Activated naive CD4-positive, alpha-beta T cell treated with anti-CD3 and anti-CD28 coated beads for 36 hours (primary cell): ENCODE results near the gene ADD2. TPM values are rescaled to one million over a fixed set of nuclear protein-coding genes. Genes with fewer than 3 reads are reported as not detected.

ENCODE experiments used
- CTCF ChIA-PET: fragments of 350-600 bp; sonication (Branson Sonifier 250); formaldehyde crosslinking; loops from one replicate; lab custom pipeline; 2021; ENCODE audit warnings: antibody characterized with exemption; lab: Charles Lee
- DNase-seq: peaks from one replicate; pipeline ENCODE4 v3.0.0-alpha.2; 2020
- H3K27ac Mint-ChIP-seq: one replicate; pipeline ENCODE4 v1.8.0; 2021; ENCODE audit warnings: mild to moderate bottlenecking, mixed read lengths
- H3K27me3 Mint-ChIP-seq: one replicate; pipeline ENCODE4 v1.8.0; 2021; ENCODE audit warnings: low read depth, mixed read lengths
- H3K36me3 Mint-ChIP-seq: one replicate; pipeline ENCODE4 v1.8.0; 2021; ENCODE audit warnings: low read depth, mixed read lengths
- H3K4me1 Mint-ChIP-seq: one replicate; pipeline ENCODE4 v1.8.0; 2021; ENCODE audit warnings: low read depth, mixed read lengths
- H3K4me3 Mint-ChIP-seq: one replicate; pipeline ENCODE4 v1.8.0; 2021; ENCODE audit warnings: mild to moderate bottlenecking, moderate library complexity, mixed read lengths
- H3K9me3 Mint-ChIP-seq: one replicate; pipeline ENCODE4 v1.8.0; 2021; ENCODE audit warnings: mixed read lengths
- intact Hi-C: fragments of 100-400 bp; cut with micrococcal nuclease; formaldehyde crosslinking; loops from one replicate; pipeline ENCODE4 v1.15.1; 2023
- total RNA-seq, 2 experiments: library from RNA; stranded (reverse); gene quantifications; one replicate each; pipeline ENCODE4 v1.2.3, GENCODE V29; 2021

ADD2 gene
- total RNA-seq, 2 experiments from 2014 or later = 42.9 to 46.2 TPM

- intact Hi-C loops = no loop called here
- CTCF ChIA-PET = interaction anchor here (0.6 to 1.0 kb wide), 2 partner anchors 11 to 475 kb away, joined by 3 read pairs; partner anchors contain the start of gene ADD2
- H3K4me3 Mint-ChIP-seq = no peak overlapping the region
- no peaks in the 10 kb centered on the region for H3K4me1 Mint-ChIP-seq
- H3K27me3 Mint-ChIP-seq = peaks cover 9% of the 10 kb centered on the region
- no peak for DNase-seq
- H3K36me3 Mint-ChIP-seq = no peaks in the 10 kb centered on the region
- H3K27ac Mint-ChIP-seq = no peak overlapping the region
- no peaks in the 10 kb centered on the region for H3K9me3 Mint-ChIP-seq
These were observed 11.5 kb upstream of the ADD2 start for GRCh38 chr2:70779491-70779890.

GRCh38 chr2:70778676-70779075 lies 10.7 kb upstream of the ADD2 start:
- Mint-ChIP-seq H3K9me3 (no peaks in the 10 kb centered on the region), H3K4me1 (no peaks in the 10 kb centered on the region), H3K27ac (no peak overlapping the region), H3K4me3 (no peak overlapping the region), H3K36me3 (no peaks in the 10 kb centered on the region), H3K27me3 (peaks cover 16% of the 10 kb centered on the region)
- intact Hi-C loops = no loop called here
- CTCF ChIA-PET = interaction anchor here (0.8 to 1.2 kb wide), 4 partner anchors 10 to 338 kb away, joined by 3 to 7 read pairs (median 4); partner anchors contain the start of gene ADD2
- no peak for DNase-seq

GRCh38 chr2:70777450-70777849 lies 9.4 kb upstream of the ADD2 start:
- H3K27me3 Mint-ChIP-seq = peaks cover 17% of the 10 kb centered on the region
- H3K36me3 Mint-ChIP-seq = no peaks in the 10 kb centered on the region
- DNase-seq = no peak
- H3K9me3 Mint-ChIP-seq = no peaks in the 10 kb centered on the region
- no peak overlapping the region for H3K4me3 Mint-ChIP-seq
- H3K27ac Mint-ChIP-seq = no peak overlapping the region
- intact Hi-C loops = no loop called here
- CTCF ChIA-PET = interaction anchor here (0.6 to 2.2 kb wide), 3 partner anchors 13 to 225 kb away, joined by 3 to 5 read pairs (median 3); partner anchors contain the start of gene FIGLA
- H3K4me1 Mint-ChIP-seq = no peaks in the 10 kb centered on the region

GRCh38 chr2:70776266-70776665 lies 8.3 kb upstream of the ADD2 start:
- peaks cover 17% of the 10 kb centered on the region for H3K27me3 Mint-ChIP-seq
- H3K36me3 Mint-ChIP-seq = no peaks in the 10 kb centered on the region
- CTCF ChIA-PET = interaction anchor here (0.6 to 2.2 kb wide), 4 partner anchors 8 to 472 kb away, joined by 3 to 5 read pairs (median 3); partner anchors contain the start of genes ADD2 and FIGLA

GRCh38 chr2:70775141-70775540 lies 7.1 kb upstream of the ADD2 start:
- Mint-ChIP-seq H3K9me3 (no peaks in the 10 kb centered on the region), H3K4me1 (no peaks in the 10 kb centered on the region), H3K27ac (no peak overlapping the region), H3K4me3 (no peak overlapping the region), H3K27me3 (peaks cover 17% of the 10 kb centered on the region), H3K36me3 (no peaks in the 10 kb centered on the region)
- no peak for DNase-seq
- intact Hi-C loops = no loop called here
- CTCF ChIA-PET = interaction anchor here (0.6 to 2.2 kb wide), 3 partner anchors 10 to 794 kb away, joined by 3 to 7 read pairs (median 5); no protein-coding TSS in a partner anchor

More at GRCh38 chr2:70776266-70776665, 8.3 kb upstream of the ADD2 start:
- no peak for DNase-seq
- Mint-ChIP-seq H3K9me3 (no peaks in the 10 kb centered on the region), H3K4me1 (no peaks in the 10 kb centered on the region), H3K27ac (no peak overlapping the region), H3K4me3 (no peak overlapping the region)
- intact Hi-C loops = no loop called here

GRCh38 chr2:70772486-70773155 lies 4.6 kb upstream of the ADD2 start:
- no peak for DNase-seq
- H3K27ac Mint-ChIP-seq = no peak overlapping the region
- CTCF ChIA-PET = no interaction called here
- peaks cover 4% of the 10 kb centered on the region for H3K4me1 Mint-ChIP-seq
- H3K27me3 Mint-ChIP-seq = peaks cover 24% of the 10 kb centered on the region
- intact Hi-C loops = no loop called here
- H3K4me3 Mint-ChIP-seq = no peak overlapping the region
- H3K9me3 Mint-ChIP-seq = no peaks in the 10 kb centered on the region
- H3K36me3 Mint-ChIP-seq = no peaks in the 10 kb centered on the region

- Mint-ChIP-seq H3K4me3 (no peak overlapping the region), H3K27ac (no peak overlapping the region), H3K9me3 (no peaks in the 10 kb centered on the region), H3K36me3 (no peaks in the 10 kb centered on the region), H3K4me1 (peaks cover 6% of the 10 kb centered on the region), H3K27me3 (peaks cover 26% of the 10 kb centered on the region)
- intact Hi-C loops = no loop called here
- CTCF ChIA-PET = no interaction called here
- DNase-seq = no peak
These were observed 3.4 kb upstream of the ADD2 start for GRCh38 chr2:70771446-70771845.

GRCh38 chr2:70769450-70769849 lies 1.4 kb upstream of the ADD2 start:
- CTCF ChIA-PET = interaction anchor here (0.6 to 2.9 kb wide), 13 partner anchors 9 to 614 kb away, joined by 3 to 25 read pairs (median 5); partner anchors contain the start of genes FIGLA and SNRPG

GRCh38 chr2:70768590-70769085 lies 638 bp upstream of the ADD2 start:
- Mint-ChIP-seq H3K27me3 (peaks cover 11% of the 10 kb centered on the region), H3K4me1 (peaks cover 8% of the 10 kb centered on the region), H3K4me3 (peak overlapping the region; percentile 53), H3K36me3 (no peaks in the 10 kb centered on the region), H3K27ac (no peak overlapping the region), H3K9me3 (no peaks in the 10 kb centered on the region)
- no peak for DNase-seq
- intact Hi-C loops = loop anchor here (1.0 to 5.0 kb wide), 4 partner anchors 17 to 576 kb away; partner anchors contain the start of genes C2orf42 and FAM136A
- CTCF ChIA-PET = interaction anchor here (0.5 to 2.9 kb wide), 25 partner anchors 8 to 1383 kb away, joined by 3 to 25 read pairs (median 4); partner anchors contain the start of genes FAM136A, FIGLA and SNRPG

More at GRCh38 chr2:70769450-70769849, 1.4 kb upstream of the ADD2 start:
- peaks cover 8% of the 10 kb centered on the region for H3K4me1 Mint-ChIP-seq
- H3K9me3 Mint-ChIP-seq = no peaks in the 10 kb centered on the region
- H3K27me3 Mint-ChIP-seq = peaks cover 19% of the 10 kb centered on the region
- intact Hi-C loops = loop anchor here (5.0 kb wide), 2 partner anchors 467 to 577 kb away; partner anchors contain the start of genes C2orf42 and FAM136A
- H3K4me3 Mint-ChIP-seq = no peak overlapping the region
- H3K27ac Mint-ChIP-seq = no peak overlapping the region
- H3K36me3 Mint-ChIP-seq = no peaks in the 10 kb centered on the region
- DNase-seq = no peak

GRCh38 chr2:70767079-70767698 lies 811 bp downstream of the ADD2 start:
- Mint-ChIP-seq H3K4me3 (peak overlapping the region; percentile 91), H3K4me1 (peaks cover 8% of the 10 kb centered on the region), H3K9me3 (no peaks in the 10 kb centered on the region), H3K36me3 (no peaks in the 10 kb centered on the region), H3K27me3 (peaks cover 10% of the 10 kb centered on the region), H3K27ac (peak overlapping the region; percentile 32)
- intact Hi-C loops = loop anchor here (1.0 to 5.0 kb wide), 3 partner anchors 112 to 575 kb away; partner anchors contain the start of genes C2orf42 and FAM136A
- peak; percentile 51 for DNase-seq
- CTCF ChIA-PET = interaction anchor here (0.7 to 2.9 kb wide), 11 partner anchors 8 to 465 kb away, joined by 3 to 25 read pairs (median 6); partner anchors contain the start of genes FAM136A and FIGLA

- peaks cover 10% of the 10 kb centered on the region for H3K27me3 Mint-ChIP-seq
- H3K9me3 Mint-ChIP-seq = no peaks in the 10 kb centered on the region
- CTCF ChIA-PET = interaction anchor here (0.7 kb wide), 1 partner anchor 14 kb away, joined by 3 read pairs; no protein-coding TSS in a partner anchor
- intact Hi-C loops = loop anchor here (1.0 to 5.0 kb wide), 4 partner anchors 31 to 574 kb away; partner anchors contain the start of genes C2orf42 and FAM136A
- no peaks in the 10 kb centered on the region for H3K36me3 Mint-ChIP-seq
- no peak overlapping the region for H3K27ac Mint-ChIP-seq
- H3K4me1 Mint-ChIP-seq = peaks cover 8% of the 10 kb centered on the region
- peak overlapping the region; percentile 79 for H3K4me3 Mint-ChIP-seq
- no peak for DNase-seq
These were observed 1.5 kb downstream of the ADD2 start for GRCh38 chr2:70766357-70767078.
